Endothelial cell of umbilical vein (primary cell): ENCODE data around the gene PDLIM5. TPM values are rescaled to one million over a fixed set of nuclear protein-coding genes. Genes with fewer than 3 reads are reported as not detected.

Experiments
- BruUV-seq: library from RNA; stranded (reverse); fragments of 400-500 nt; replicated peaks from 2 replicates; lab custom pipeline; 2021; lab: Mats Ljungman, UMichigan
- CTCF ChIA-PET: fragments of 300-600, 350-600 bp; sonication (Branson Sonifier 250); formaldehyde crosslinking; loops from one replicate; lab custom pipeline; 2021; ENCODE audit warnings: antibody characterized with exemption, inconsistent platforms; lab: Charles Lee
- POLR2A ChIA-PET: fragments of 300-600, 350-600 bp; sonication (Branson Sonifier 250); formaldehyde crosslinking; loops from one replicate; lab custom pipeline; 2021; ENCODE audit warnings: antibody characterized with exemption, inconsistent platforms; lab: Charles Lee
- DNase-seq: peaks from one replicate; pipeline ENCODE4 v3.0.0-alpha.2; 2011; ENCODE audit warnings: low read depth, low spot score
- FAIRE-seq: peaks from 2 replicates; lab custom pipeline; 2011; peaks lifted over from hg19 to GRCh38; lab: Jason Lieb, UNC
- H2AFZ ChIP-seq: 2 replicates; pipeline ENCODE4 v1.6.0; 2012; ENCODE audit warnings: low read depth, low read length, control low read depth, inconsistent platforms
- H3K27ac ChIP-seq: 2 replicates; pipeline ENCODE4 v1.5.1; 2011; ENCODE audit warnings: low read depth, mild to moderate bottlenecking, control low read depth, low read length, moderate library complexity; ENCODE audit not compliant: insufficient read depth
- H3K27me3 ChIP-seq, 2 experiments: 2 replicates each; pipeline versions ENCODE4 v1.6.0 to v1.6.1; 2011; ENCODE audit warnings: low read length in 2 of 2, mixed read lengths in 1 of 2; ENCODE audit not compliant: control insufficient read depth in 2 of 2, insufficient read depth in 2 of 2
- H3K36me3 ChIP-seq, 2 experiments: 2 replicates in 1 of 2; 3 replicates in 1 of 2; pipeline ENCODE4 v1.5.1; 2011; ENCODE audit warnings: low read length in 2 of 2, mild to moderate bottlenecking in 1 of 2, moderate library complexity in 1 of 2; ENCODE audit not compliant: control insufficient read depth in 2 of 2, insufficient read depth in 2 of 2; ENCODE audit errors: extremely low read depth in 1 of 2
- H3K4me1 ChIP-seq: 3 replicates; pipeline ENCODE4 v1.5.1; 2011; ENCODE audit warnings: mild to moderate bottlenecking, low read length; ENCODE audit not compliant: control insufficient read depth, insufficient read depth; ENCODE audit errors: extremely low read depth
- H3K4me2 ChIP-seq: 2 replicates; pipeline ENCODE4 v1.6.1; 2011; ENCODE audit warnings: low read length, control low read depth, mixed read lengths; ENCODE audit not compliant: insufficient read depth
- H3K4me3 ChIP-seq, 3 experiments: fragments of 200-600 bp in 1 of 3; sonication (generic), shearing (Covaris generic) in 1 of 3; replicated peaks in 1 of 3; 2 replicates each; pipeline ENCODE4 v1.5.1; 2011 to 2016; ENCODE audit warnings: control low read depth in 3 of 3, low read length in 3 of 3, mild to moderate bottlenecking in 2 of 3, inconsistent platforms in 1 of 3, low read depth in 1 of 3, moderate library complexity in 1 of 3; ENCODE audit not compliant: insufficient read depth in 1 of 3
- H3K79me2 ChIP-seq: 2 replicates; pipeline ENCODE4 v1.6.0; 2012; ENCODE audit warnings: low read length, inconsistent platforms; ENCODE audit not compliant: control insufficient read depth, insufficient read depth
- H3K9ac ChIP-seq: replicated peaks from 2 replicates; pipeline ENCODE3; 2011; ENCODE audit warnings: low read length, control low read depth; ENCODE audit not compliant: insufficient read depth; ENCODE audit errors: extremely low read depth
- H3K9me1 ChIP-seq: replicated peaks from 3 replicates; pipeline ENCODE4 v1.6.0; 2011; ENCODE audit warnings: mild to moderate bottlenecking, low read length; ENCODE audit not compliant: control insufficient read depth, insufficient read depth; ENCODE audit errors: extremely low read depth
- H3K9me3 ChIP-seq: replicated peaks from 2 replicates; pipeline ENCODE4 v1.5.1; 2012; ENCODE audit warnings: low read length, inconsistent platforms; ENCODE audit not compliant: control insufficient read depth, insufficient read depth
- H4K20me1 ChIP-seq: replicated peaks from 2 replicates; pipeline ENCODE3; 2011; ENCODE audit warnings: mild to moderate bottlenecking, low read length; ENCODE audit not compliant: control insufficient read depth, insufficient read depth; ENCODE audit errors: extremely low read depth
- CTCF ChIP-seq, 2 donors: IDR thresholded peaks; 1 replicate in 1 of 2; 2 replicates in 1 of 2; pipeline ENCODE4 v1.5.1; 2011; ENCODE audit warnings: low read length in 2 of 2, mild to moderate bottlenecking in 2 of 2, moderate library complexity in 2 of 2, control low read depth in 1 of 2, inconsistent platforms in 1 of 2, low read depth in 1 of 2; ENCODE audit not compliant: insufficient read depth in 1 of 2; ENCODE audit errors: extremely low read depth in 1 of 2
- EZH2 ChIP-seq: IDR thresholded peaks from 2 replicates; pipeline ENCODE4 v1.6.1; 2012; ENCODE audit warnings: borderline replicate concordance, low read depth, mild to moderate bottlenecking, moderate library complexity, low read length, inconsistent platforms; ENCODE audit not compliant: severe bottlenecking
- FOS ChIP-seq: IDR thresholded peaks from 2 replicates; pipeline ENCODE4 v1.6.1; 2011; ENCODE audit warnings: mild to moderate bottlenecking, low read length, moderate library complexity, borderline replicate concordance; ENCODE audit not compliant: insufficient read depth
- GATA2 ChIP-seq: IDR thresholded peaks from 2 replicates; pipeline ENCODE4 v1.7.0; 2011; ENCODE audit warnings: low read depth, mild to moderate bottlenecking, moderate library complexity, mixed read lengths, low read length; ENCODE audit not compliant: insufficient read length, insufficient read depth
- JUN ChIP-seq: IDR thresholded peaks from 2 replicates; pipeline ENCODE4 v1.6.1; 2011; ENCODE audit warnings: borderline replicate concordance, low read depth; ENCODE audit not compliant: insufficient read length, insufficient read depth
- MAX ChIP-seq: IDR thresholded peaks from 2 replicates; pipeline ENCODE4 v1.6.1; 2011; ENCODE audit not compliant: insufficient read depth, insufficient read length
- MYC ChIP-seq: IDR thresholded peaks from one replicate; pipeline ENCODE4 v1.6.1; 2011; ENCODE audit warnings: mild to moderate bottlenecking, low read depth, low read length
- POLR2A ChIP-seq: IDR thresholded peaks from 2 replicates; pipeline ENCODE4 v1.6.1; 2012; ENCODE audit warnings: low read depth, mild to moderate bottlenecking, control low read depth, low read length
- POLR2AphosphoS5 ChIP-seq: IDR thresholded peaks from 2 replicates; pipeline ENCODE4 v1.6.1; 2012; ENCODE audit warnings: low read depth, mild to moderate bottlenecking, control low read depth, low read length, moderate library complexity; ENCODE audit not compliant: insufficient read depth
- dilution Hi-C: fragments of 300-500 bp; cut with MboI; formaldehyde crosslinking; loops from one replicate; pipeline ENCODE4 v1.15.0; 2019; ENCODE audit warnings: low sequenced_read_pairs; ENCODE audit not compliant: extremely low pct_ligation_motif_present
- intact Hi-C: fragments of 100-400 bp; cut with micrococcal nuclease; formaldehyde crosslinking; loops from one replicate; pipeline ENCODE4 v1.10.0; 2022
- polyA plus RNA-seq, 4 experiments: library from polyadenylated mRNA; depleted of rRNA in 3 of 4; stranded (reverse) in 3 of 4; unstranded in 1 of 4; fragments of >200 nt; gene quantifications; 2 replicates each; pipeline versions ENCODE4 v1.2.1 to v1.2.3, GENCODE V29; 2011 to 2012; ENCODE audit warnings: missing spikeins in 1 of 4
- total RNA-seq: library from RNA; stranded (reverse); gene quantifications from 2 replicates; pipeline ENCODE4 v1.2.3, GENCODE V29; 2021

The PDLIM5 gene
- total and polyA plus RNA-seq, 2 donors (not counting 3 experiments of a cell fraction or from before 2014, with no cell fraction given) = 243 to 310 TPM

DNA sequence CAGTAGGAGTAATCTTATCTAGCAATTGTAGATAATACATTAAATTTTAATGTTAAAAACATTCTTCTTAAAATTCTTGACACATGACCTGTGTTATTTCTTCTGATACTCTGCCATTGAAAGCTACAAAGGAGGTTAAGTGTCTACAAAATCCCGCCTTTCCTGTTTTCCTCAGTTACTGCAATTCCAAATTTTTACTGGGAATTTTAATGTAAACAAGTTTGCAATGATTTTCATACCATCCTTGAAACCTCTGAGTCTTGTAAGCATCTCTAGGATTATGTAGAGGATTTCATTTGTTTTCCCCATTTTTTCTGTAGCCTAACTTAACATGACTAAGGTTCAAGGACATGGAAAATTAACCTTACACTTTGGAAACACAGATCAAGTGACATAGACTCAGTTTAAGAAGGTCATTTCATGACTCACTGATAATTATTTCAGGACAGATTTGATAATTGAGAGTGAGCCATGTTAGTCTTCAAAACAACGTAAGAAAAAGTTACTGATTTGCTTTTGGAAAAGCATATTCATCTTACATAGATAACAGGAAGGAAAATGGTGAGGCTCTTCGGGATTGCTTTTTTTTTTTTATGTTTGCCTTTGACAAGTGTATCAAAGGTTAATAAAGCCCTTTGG, 39.6 kb upstream of the PDLIM5 start:
- ChIA-PET POLR2A (no interaction called here), CTCF (interaction anchor here (2.2 kb wide), 1 partner anchor 17 kb away, joined by 7 read pairs; no protein-coding TSS in a partner anchor)
- H3K4me3 ChIP-seq = peak overlapping the region in 1 of 3 experiments; percentile 65
- peak overlapping the region; percentile 94 for H3K4me2 ChIP-seq
- no peaks in the 10 kb centered on the region for H3K36me3 ChIP-seq
- no peaks in the 10 kb centered on the region for H3K27me3 ChIP-seq
- H4K20me1 ChIP-seq = no peaks in the 10 kb centered on the region
- no peaks in the 10 kb centered on the region for H3K9me1 ChIP-seq
- dilution Hi-C loops (no loop called here), intact Hi-C loops (loop anchor here (1.0 to 2.0 kb wide), 3 partner anchors 39 to 133 kb away; partner anchors contain the start of gene PDLIM5)
- peaks cover 33% of the 10 kb centered on the region for H3K4me1 ChIP-seq
- peak overlapping the region; percentile 13 for H2AFZ ChIP-seq
- H3K9me3 ChIP-seq = no peaks in the 10 kb centered on the region
- BruUV-seq = TSS peak; percentile 71
- peak overlapping the region; percentile 41 for H3K9ac ChIP-seq
- H3K79me2 ChIP-seq = no peaks in the 10 kb centered on the region
- H3K27ac ChIP-seq = peak overlapping the region; percentile 65
- TF ChIP-seq MYC (no peak), FOS (no peak), MAX (no peak), JUN (no peak), POLR2AphosphoS5 (no peak), POLR2A (no peak), EZH2 (no peak), GATA2 (no peak), CTCF (IDR thresholded peaks at IDR 0.05; ENCODE audit: extremely low read depth in 1 of 2, insufficient read depth in 1 of 2, low read depth in 1 of 2, low read length in 2 of 2) (no peak)
- FAIRE-seq = no peak
- DNase-seq = no peak
